Endothelial cell of umbilical vein (primary cell): ENCODE results near the gene CUBN. TPM values are rescaled to one million over a fixed set of nuclear protein-coding genes. Genes with fewer than 3 reads are reported as not detected.

ENCODE experiments used
- BruUV-seq: library from RNA; stranded (reverse); fragments of 400-500 nt; replicated peaks from 2 replicates; lab custom pipeline; 2021; lab: Mats Ljungman, UMichigan
- CTCF ChIA-PET: fragments of 300-600, 350-600 bp; sonication (Branson Sonifier 250); formaldehyde crosslinking; loops from one replicate; lab custom pipeline; 2021; ENCODE audit warnings: antibody characterized with exemption, inconsistent platforms; lab: Charles Lee
- POLR2A ChIA-PET: fragments of 300-600, 350-600 bp; sonication (Branson Sonifier 250); formaldehyde crosslinking; loops from one replicate; lab custom pipeline; 2021; ENCODE audit warnings: antibody characterized with exemption, inconsistent platforms; lab: Charles Lee
- DNase-seq: peaks from one replicate; pipeline ENCODE4 v3.0.0-alpha.2; 2011; ENCODE audit warnings: low read depth, low spot score
- FAIRE-seq: peaks from 2 replicates; lab custom pipeline; 2011; peaks lifted over from hg19 to GRCh38; lab: Jason Lieb, UNC
- H2AFZ ChIP-seq: 2 replicates; pipeline ENCODE4 v1.6.0; 2012; ENCODE audit warnings: low read depth, low read length, control low read depth, inconsistent platforms
- H3K27ac ChIP-seq: 2 replicates; pipeline ENCODE4 v1.5.1; 2011; ENCODE audit warnings: low read depth, mild to moderate bottlenecking, control low read depth, low read length, moderate library complexity; ENCODE audit not compliant: insufficient read depth
- H3K27me3 ChIP-seq, 2 experiments: 2 replicates each; pipeline versions ENCODE4 v1.6.0 to v1.6.1; 2011; ENCODE audit warnings: low read length in 2 of 2, mixed read lengths in 1 of 2; ENCODE audit not compliant: control insufficient read depth in 2 of 2, insufficient read depth in 2 of 2
- H3K36me3 ChIP-seq, 2 experiments: 2 replicates in 1 of 2; 3 replicates in 1 of 2; pipeline ENCODE4 v1.5.1; 2011; ENCODE audit warnings: low read length in 2 of 2, mild to moderate bottlenecking in 1 of 2, moderate library complexity in 1 of 2; ENCODE audit not compliant: control insufficient read depth in 2 of 2, insufficient read depth in 2 of 2; ENCODE audit errors: extremely low read depth in 1 of 2
- H3K4me1 ChIP-seq: 3 replicates; pipeline ENCODE4 v1.5.1; 2011; ENCODE audit warnings: mild to moderate bottlenecking, low read length; ENCODE audit not compliant: control insufficient read depth, insufficient read depth; ENCODE audit errors: extremely low read depth
- H3K4me2 ChIP-seq: 2 replicates; pipeline ENCODE4 v1.6.1; 2011; ENCODE audit warnings: low read length, control low read depth, mixed read lengths; ENCODE audit not compliant: insufficient read depth
- H3K4me3 ChIP-seq, 3 experiments: fragments of 200-600 bp in 1 of 3; sonication (generic), shearing (Covaris generic) in 1 of 3; replicated peaks in 1 of 3; 2 replicates each; pipeline ENCODE4 v1.5.1; 2011 to 2016; ENCODE audit warnings: control low read depth in 3 of 3, low read length in 3 of 3, mild to moderate bottlenecking in 2 of 3, inconsistent platforms in 1 of 3, low read depth in 1 of 3, moderate library complexity in 1 of 3; ENCODE audit not compliant: insufficient read depth in 1 of 3
- H3K79me2 ChIP-seq: 2 replicates; pipeline ENCODE4 v1.6.0; 2012; ENCODE audit warnings: low read length, inconsistent platforms; ENCODE audit not compliant: control insufficient read depth, insufficient read depth
- H3K9ac ChIP-seq: replicated peaks from 2 replicates; pipeline ENCODE3; 2011; ENCODE audit warnings: low read length, control low read depth; ENCODE audit not compliant: insufficient read depth; ENCODE audit errors: extremely low read depth
- H3K9me1 ChIP-seq: replicated peaks from 3 replicates; pipeline ENCODE4 v1.6.0; 2011; ENCODE audit warnings: mild to moderate bottlenecking, low read length; ENCODE audit not compliant: control insufficient read depth, insufficient read depth; ENCODE audit errors: extremely low read depth
- H3K9me3 ChIP-seq: replicated peaks from 2 replicates; pipeline ENCODE4 v1.5.1; 2012; ENCODE audit warnings: low read length, inconsistent platforms; ENCODE audit not compliant: control insufficient read depth, insufficient read depth
- H4K20me1 ChIP-seq: replicated peaks from 2 replicates; pipeline ENCODE3; 2011; ENCODE audit warnings: mild to moderate bottlenecking, low read length; ENCODE audit not compliant: control insufficient read depth, insufficient read depth; ENCODE audit errors: extremely low read depth
- CTCF ChIP-seq, 2 donors: IDR thresholded peaks; 1 replicate in 1 of 2; 2 replicates in 1 of 2; pipeline ENCODE4 v1.5.1; 2011; ENCODE audit warnings: low read length in 2 of 2, mild to moderate bottlenecking in 2 of 2, moderate library complexity in 2 of 2, control low read depth in 1 of 2, inconsistent platforms in 1 of 2, low read depth in 1 of 2; ENCODE audit not compliant: insufficient read depth in 1 of 2; ENCODE audit errors: extremely low read depth in 1 of 2
- EZH2 ChIP-seq: IDR thresholded peaks from 2 replicates; pipeline ENCODE4 v1.6.1; 2012; ENCODE audit warnings: borderline replicate concordance, low read depth, mild to moderate bottlenecking, moderate library complexity, low read length, inconsistent platforms; ENCODE audit not compliant: severe bottlenecking
- FOS ChIP-seq: IDR thresholded peaks from 2 replicates; pipeline ENCODE4 v1.6.1; 2011; ENCODE audit warnings: mild to moderate bottlenecking, low read length, moderate library complexity, borderline replicate concordance; ENCODE audit not compliant: insufficient read depth
- GATA2 ChIP-seq: IDR thresholded peaks from 2 replicates; pipeline ENCODE4 v1.7.0; 2011; ENCODE audit warnings: low read depth, mild to moderate bottlenecking, moderate library complexity, mixed read lengths, low read length; ENCODE audit not compliant: insufficient read length, insufficient read depth
- JUN ChIP-seq: IDR thresholded peaks from 2 replicates; pipeline ENCODE4 v1.6.1; 2011; ENCODE audit warnings: borderline replicate concordance, low read depth; ENCODE audit not compliant: insufficient read length, insufficient read depth
- MAX ChIP-seq: IDR thresholded peaks from 2 replicates; pipeline ENCODE4 v1.6.1; 2011; ENCODE audit not compliant: insufficient read depth, insufficient read length
- MYC ChIP-seq: IDR thresholded peaks from one replicate; pipeline ENCODE4 v1.6.1; 2011; ENCODE audit warnings: mild to moderate bottlenecking, low read depth, low read length
- POLR2A ChIP-seq: IDR thresholded peaks from 2 replicates; pipeline ENCODE4 v1.6.1; 2012; ENCODE audit warnings: low read depth, mild to moderate bottlenecking, control low read depth, low read length
- POLR2AphosphoS5 ChIP-seq: IDR thresholded peaks from 2 replicates; pipeline ENCODE4 v1.6.1; 2012; ENCODE audit warnings: low read depth, mild to moderate bottlenecking, control low read depth, low read length, moderate library complexity; ENCODE audit not compliant: insufficient read depth
- dilution Hi-C: fragments of 300-500 bp; cut with MboI; formaldehyde crosslinking; loops from one replicate; pipeline ENCODE4 v1.15.0; 2019; ENCODE audit warnings: low sequenced_read_pairs; ENCODE audit not compliant: extremely low pct_ligation_motif_present
- intact Hi-C: fragments of 100-400 bp; cut with micrococcal nuclease; formaldehyde crosslinking; loops from one replicate; pipeline ENCODE4 v1.10.0; 2022
- polyA plus RNA-seq, 4 experiments: library from polyadenylated mRNA; depleted of rRNA in 3 of 4; stranded (reverse) in 3 of 4; unstranded in 1 of 4; fragments of >200 nt; gene quantifications; 2 replicates each; pipeline versions ENCODE4 v1.2.1 to v1.2.3, GENCODE V29; 2011 to 2012; ENCODE audit warnings: missing spikeins in 1 of 4
- total RNA-seq: library from RNA; stranded (reverse); gene quantifications from 2 replicates; pipeline ENCODE4 v1.2.3, GENCODE V29; 2021

Gene CUBN
- total and polyA plus RNA-seq, 2 donors (not counting 3 experiments of a cell fraction or from before 2014, with no cell fraction given): 2.7 to 4.6 TPM

GRCh38 chr10:16913266-16913665, 216.3 kb downstream of the CUBN start:
- Histone ChIP-seq H3K27me3 (no peaks in the 10 kb centered on the region), H2AFZ (no peak overlapping the region), H3K4me1 (peaks cover 20% of the 10 kb centered on the region), H4K20me1 (no peaks in the 10 kb centered on the region), H3K4me3 (no peak overlapping the region), H3K9me3 (no peaks in the 10 kb centered on the region), H3K27ac (no peak overlapping the region), H3K9ac (no peak overlapping the region), H3K36me3 (no peaks in the 10 kb centered on the region), H3K9me1 (no peaks in the 10 kb centered on the region), H3K4me2 (no peak overlapping the region), H3K79me2 (no peaks in the 10 kb centered on the region)
- no peak for TF ChIP-seq FOS
- TF ChIP-seq MAX: no peak
- TF ChIP-seq MYC: no peak
- TF ChIP-seq EZH2: no peak
- no peak for TF ChIP-seq GATA2
- TF ChIP-seq POLR2A: no peak
- no peak for TF ChIP-seq CTCF (IDR thresholded peaks at IDR 0.05; ENCODE audit: extremely low read depth in 1 of 2, insufficient read depth in 1 of 2, low read depth in 1 of 2, low read length in 2 of 2)
- TF ChIP-seq POLR2AphosphoS5: no peak
- no peak for TF ChIP-seq JUN
- DNase-seq (no peak), FAIRE-seq (no peak)
- no TSS peak for BruUV-seq
- ChIA-PET CTCF (no interaction called here), POLR2A (no interaction called here)
- dilution Hi-C loops (no loop called here), intact Hi-C loops (loop anchor here (5.0 kb wide), 1 partner anchor 149 kb away; no protein-coding TSS in a partner anchor)
